Lower leg skin (tissue), 3 donors: ENCODE measurements around the gene TENT4A.

Experiments used
- CTCF ChIP-seq, 3 donors: fragments of 450-650 bp; IDR thresholded peaks; one replicate each; pipeline ENCODE4 v1.5.1; 2016; ENCODE audit warnings: antibody characterized with exemption in 3 of 3, mild to moderate bottlenecking in 3 of 3, moderate library complexity in 2 of 3
- POLR2A ChIP-seq, 2 donors: fragments of 450-650 bp; IDR thresholded peaks; one replicate each; pipeline ENCODE4 v1.6.1; 2016 to 2017; ENCODE audit warnings: antibody characterized with exemption in 2 of 2, mild to moderate bottlenecking in 1 of 2, moderate library complexity in 1 of 2

- no peak for TF ChIP-seq CTCF (IDR thresholded peaks at IDR 0.05)
- TF ChIP-seq POLR2A (IDR thresholded peaks at IDR 0.05), result no peak
Observed at GRCh38 chr5:6726006-6726405, 12.8 kb downstream of the TENT4A start.
